GM18508 (cell line): ENCODE measurements around the gene RETREG2.

Source experiments
- ATAC-seq: cut with Tn5 transposase; IDR thresholded peaks from one replicate; pipeline ENCODE4 v1.9.1; 2021; ENCODE audit warnings: moderate number of reproducible peaks; ENCODE audit not compliant: insufficient read depth, unreplicated experiment

RETREG2 gene

DNA sequence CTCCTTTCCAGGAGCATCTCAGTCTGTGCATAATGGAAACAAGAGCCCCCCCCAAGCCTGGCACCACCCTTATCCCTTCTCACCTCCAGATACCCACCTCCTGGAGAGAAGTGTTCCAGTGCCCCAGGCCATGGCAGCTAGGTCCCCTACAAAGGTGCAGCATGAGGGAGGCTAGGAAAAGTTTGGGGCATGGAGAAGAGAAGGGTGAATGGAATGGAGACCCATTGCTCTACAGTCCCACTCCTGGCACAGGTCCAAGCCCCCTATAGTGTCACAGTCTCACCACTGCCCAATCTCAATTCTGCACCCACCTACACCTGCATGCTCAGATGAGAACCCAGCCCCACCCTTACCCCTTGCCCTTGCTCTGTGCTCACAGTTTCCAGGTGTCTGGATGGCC, 9.1 kb upstream of the RETREG2 start:
- no peak for ATAC-seq

DNA sequence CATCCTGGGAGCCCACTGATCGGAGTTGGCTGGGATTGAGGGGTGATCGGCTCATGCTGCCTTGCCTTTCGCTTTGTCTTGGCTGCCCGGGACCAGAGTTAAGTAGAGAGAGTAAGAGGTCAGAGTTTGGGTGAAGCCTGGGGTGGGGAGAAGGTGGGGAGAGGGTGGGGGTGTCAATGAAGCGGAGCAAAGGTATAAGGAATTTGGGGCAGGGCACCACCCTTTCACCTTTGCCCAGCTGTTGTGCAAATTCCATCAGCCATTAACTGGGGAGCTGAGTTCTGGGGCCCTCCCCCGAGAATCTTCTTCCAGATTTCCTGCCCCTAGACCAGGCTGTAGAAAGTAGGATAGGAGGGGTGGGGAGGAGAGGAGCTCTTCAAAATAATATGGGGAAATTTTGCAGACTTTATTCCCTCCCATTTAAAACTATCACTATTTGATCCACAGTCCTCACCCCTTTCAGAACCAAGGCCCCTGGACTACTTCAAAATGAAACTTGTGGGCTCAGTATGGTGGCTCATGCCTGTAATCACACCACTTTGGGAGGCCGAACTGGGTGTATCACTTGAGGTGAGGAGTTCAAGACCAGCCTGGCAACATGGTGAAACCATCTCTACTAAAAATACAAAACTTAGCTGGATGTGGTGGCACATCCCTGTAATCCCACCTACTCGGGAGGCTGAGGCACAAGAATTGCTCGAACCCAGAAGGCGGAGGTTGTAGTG, 8.0 kb upstream of the RETREG2 start, which contains the start of gene SLC23A3:
SLC23A3 (minus strand) TSS at position 100 of the 725 bp plus-strand sequence; CDS start at position 55, 45 bp downstream.
- ATAC-seq, result no peak

DNA sequence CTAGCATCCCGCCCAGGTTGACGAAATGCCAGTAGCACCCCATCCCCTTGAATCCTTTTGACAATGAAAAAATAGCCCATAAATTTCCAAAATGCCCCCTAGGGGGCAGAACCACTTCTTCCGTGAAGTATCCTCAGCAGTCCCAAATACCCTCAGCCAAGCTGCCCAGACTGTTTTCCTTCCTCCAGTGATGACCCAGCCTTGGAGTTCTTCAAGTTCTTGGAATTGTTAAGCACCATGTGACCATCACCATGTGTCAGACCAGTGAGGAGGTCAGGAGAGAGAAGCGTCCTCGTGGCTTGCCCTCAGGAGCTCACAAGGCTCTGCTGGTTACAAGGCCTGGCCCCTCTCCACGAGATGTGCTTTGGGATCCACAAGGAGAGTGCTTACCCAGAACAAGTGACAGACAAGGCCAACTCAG, 6.8 kb upstream of the RETREG2 start:
- no peak for ATAC-seq

DNA sequence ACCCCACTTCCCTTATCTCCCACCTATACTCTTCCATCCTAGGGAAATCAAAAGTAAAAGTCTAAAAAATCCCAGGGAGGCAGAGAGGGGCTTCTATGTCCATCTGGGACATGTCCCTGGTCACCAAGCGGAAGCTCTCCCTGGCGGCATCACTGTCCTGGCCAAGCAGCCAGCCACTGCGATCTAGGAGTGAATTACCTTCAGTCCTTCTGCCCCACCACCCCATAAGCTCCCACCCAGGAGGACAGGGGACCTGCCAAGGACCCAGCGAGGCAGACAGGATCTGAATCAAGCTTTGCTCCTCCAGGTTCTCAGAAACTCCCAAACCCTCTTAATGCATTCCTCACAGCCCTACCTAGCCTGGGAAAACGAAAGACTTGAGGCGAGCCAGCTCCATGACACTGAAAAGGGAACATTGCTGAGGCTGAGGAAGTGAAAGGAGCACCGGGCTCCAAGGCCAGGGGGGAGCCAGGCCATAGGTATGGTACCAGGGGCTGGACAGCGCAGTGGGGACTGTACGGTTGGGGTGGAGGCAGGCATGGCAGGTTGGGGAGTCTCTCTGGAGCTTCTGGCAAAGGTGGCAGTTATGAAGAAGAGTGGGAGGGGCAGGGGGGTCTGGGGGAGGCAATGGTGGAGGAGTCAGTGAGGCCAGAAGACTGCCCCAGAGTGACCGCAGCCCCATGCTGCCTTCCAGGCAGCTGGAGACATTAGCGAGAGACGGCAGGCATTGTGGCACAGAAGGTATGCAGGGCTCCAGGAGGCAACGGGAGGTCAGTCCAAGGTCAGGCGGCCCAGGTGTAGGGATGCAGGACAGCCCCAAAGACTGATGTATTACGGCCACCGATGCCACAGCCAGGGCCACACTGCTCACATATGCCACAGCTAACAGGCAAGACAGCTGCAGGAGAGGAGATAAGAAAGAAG, 5.6 kb upstream of the RETREG2 start:
- no peak for ATAC-seq

DNA sequence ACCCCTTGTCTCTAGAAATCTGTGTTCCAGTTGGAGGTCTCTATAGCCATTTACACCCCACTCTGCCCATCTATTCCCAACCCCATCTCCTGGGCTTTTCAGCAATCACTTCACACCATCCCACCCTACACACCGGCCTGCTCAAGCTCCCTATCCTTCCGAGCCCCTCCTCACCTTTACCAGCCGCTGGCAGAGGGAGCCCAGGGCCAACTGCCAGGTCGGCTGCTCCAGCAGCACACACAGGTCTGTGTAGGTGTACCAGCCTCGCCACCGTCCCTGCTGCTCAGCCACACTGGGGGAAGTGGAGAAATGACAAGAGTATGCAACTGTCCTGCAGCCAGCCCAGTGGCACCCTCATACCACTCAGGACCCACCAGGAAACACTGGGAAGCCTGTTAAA, 4.9 kb upstream of the RETREG2 start:
- no peak for ATAC-seq

DNA sequence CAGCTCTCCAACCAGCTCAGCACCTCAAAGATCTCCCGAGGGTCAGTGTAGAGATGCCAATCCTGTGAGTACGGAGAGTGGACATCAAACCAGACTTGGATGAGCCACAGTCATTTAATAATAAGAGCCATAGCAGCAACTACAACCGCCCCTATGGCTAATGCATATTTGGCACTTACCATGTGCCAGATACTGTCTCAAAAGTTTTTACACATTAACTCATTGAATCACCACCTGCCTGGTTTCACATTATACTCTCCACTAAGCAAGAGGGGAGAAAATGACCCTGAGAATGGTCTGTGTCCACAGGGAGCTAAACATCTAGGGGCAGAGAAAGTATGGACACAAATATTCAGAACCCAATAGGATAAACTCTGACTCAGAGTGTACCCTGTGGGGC, 3.9 kb upstream of the RETREG2 start:
- no peak for ATAC-seq

DNA sequence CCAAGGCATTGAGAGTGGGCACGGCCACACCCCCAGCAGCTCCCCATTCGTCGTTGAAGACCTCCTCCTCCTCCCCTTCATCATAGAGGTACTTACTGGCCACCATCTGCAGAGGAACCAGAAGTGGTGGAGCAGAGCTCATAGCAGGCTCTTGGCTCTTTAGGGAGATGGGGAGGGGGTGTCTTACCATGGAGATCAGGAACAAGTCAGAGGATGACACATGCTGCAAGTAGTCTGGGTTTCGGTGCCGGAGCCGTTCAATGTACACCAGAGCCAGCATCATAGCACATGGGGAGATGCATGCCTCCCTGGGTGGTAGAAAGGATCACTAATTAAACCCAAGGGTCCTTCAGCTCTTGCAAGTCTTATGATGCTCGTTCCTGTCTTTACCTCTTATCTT, 3.3 kb upstream of the RETREG2 start:
- no peak for ATAC-seq

DNA sequence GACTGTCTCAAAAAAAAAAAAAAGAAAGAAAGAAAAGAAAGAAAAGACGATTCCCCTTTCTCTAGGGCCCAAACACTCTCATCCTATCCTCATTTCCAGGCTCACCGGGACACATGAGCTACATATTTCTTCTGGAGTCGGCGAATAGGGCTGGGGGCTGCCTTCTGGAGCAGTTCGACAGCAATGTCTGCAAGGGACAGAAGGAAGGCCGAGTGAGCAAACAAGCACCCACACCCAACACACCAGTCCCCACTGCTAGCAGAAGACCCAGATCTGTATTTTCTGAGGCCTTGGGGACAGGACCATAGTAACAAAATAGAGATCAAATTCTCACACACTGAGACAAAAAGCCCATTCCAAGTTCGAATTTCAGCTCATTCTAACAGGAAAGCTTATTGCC, 2.6 kb upstream of the RETREG2 start:
- no peak for ATAC-seq

DNA sequence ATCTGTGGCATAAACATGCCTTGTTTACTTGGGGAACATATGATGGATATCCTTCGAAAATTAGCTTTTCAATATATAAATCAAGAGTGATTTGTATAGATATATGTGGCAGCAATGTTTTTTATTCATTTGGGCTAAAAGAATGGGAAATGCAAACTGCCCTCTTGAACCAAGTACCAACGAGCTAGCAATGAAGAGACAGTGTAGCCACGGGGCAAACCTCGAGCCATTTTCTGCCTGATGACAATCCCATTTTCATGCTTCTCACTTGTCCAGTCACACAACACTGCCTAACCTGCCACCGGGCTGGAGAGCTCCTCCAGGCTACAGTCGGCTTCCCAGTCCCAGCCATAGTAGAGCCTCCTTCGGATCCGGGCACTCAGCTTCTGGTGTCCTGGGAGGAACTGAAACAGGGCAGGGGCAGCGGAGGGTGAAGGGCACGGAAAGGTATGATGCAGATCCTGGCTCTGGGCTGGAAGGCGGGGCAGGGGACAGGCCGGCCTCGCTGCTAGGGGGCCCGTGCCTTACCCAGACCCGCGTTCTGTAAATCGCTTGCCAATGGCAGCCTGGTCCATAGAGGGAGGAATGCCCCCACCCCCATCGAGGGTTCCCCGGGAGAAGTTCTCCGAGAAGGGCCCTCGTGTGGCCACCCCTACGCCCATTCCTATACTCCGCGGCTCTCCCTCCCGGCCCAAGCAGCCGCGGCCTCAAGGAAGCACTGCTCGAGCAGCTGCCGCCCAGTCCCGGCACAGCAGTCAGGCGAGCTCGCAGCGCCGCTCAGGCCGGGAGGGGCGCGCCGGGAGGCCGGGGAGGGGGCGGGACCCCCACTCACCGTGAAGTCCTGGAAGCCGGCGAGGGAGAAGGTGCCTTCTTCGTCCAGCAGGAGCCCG, 1.9 kb upstream of the RETREG2 start:
- peak; percentile 21 for ATAC-seq

DNA sequence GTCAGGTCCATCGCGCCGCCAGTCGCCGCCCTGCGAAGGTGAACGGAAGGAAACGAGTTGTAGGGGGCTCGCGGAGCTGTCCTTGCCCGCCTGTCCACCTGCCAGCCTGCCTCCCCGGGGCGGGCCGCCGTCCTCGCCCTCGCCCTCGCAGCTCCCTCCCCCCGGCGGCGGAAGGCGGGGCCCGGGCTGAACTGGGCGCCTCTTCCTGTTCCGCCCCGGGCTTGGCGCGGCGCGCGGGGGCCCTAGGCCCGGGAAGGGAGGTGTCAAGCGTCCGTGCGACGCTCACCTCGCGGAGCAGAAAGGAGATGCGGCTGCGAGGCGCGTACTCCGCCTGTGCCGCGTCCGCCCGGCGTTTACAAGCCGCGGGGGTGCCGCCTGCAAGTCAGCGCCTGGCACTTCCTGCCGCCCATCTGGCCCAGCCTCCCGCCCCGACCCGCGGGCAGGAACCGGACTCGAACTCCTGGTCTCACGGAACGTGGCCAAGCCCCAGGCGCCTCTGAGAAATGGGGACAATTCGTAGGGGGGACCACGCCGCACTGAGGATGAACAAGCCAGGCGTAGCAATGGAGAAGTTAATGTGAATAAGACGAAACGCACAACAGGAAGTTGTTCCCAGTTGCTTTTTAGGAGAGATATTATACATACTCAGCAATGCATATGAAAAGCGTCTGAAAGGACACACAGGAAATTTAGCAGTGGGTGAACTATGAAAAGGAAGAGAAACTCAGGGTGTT, 1.1 kb upstream of the RETREG2 start, which contains the start of gene CNPPD1:
CNPPD1 (minus strand) TSS at position 108 of the 734 bp plus-strand sequence; CDS start at position 11, 97 bp downstream.
- peak; percentile 31 for ATAC-seq

DNA sequence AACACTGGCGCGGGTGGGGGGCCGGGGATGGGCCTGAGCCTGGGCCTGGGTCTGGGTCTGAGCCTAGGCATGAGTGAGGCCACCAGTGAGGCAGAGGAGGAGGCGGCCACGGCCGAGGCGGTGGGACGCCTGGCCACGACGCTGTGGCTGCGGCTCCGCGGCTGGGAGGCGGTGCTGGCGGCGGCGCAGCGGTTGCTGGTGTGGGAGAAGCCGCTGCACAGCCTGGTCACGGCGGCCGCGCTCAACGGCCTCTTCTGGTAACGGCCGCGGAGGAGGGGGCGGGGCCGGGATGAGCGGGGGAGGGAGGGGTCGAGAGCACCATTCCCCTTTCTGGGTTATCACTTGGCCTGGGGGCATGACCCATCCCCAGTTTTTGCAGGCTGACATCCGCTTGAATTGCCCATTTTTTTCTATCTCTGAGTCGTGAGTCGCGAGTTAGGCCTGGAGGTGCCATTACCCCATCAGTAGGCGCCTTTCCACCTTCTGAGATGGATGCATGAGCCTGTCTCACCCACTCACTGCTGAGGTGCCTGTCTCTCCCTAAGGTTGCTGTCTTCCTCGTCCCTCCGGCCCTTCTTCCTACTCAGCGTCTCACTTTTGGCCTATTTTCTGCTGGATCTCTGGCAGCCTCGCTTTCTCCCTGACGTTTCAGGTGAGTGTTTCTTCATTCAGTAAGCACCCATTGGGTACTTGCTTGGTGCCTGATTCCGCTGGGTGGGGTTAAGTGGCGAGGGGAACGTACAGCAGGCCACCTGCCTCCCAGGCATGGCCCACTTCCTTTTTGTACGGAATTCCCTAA, 501 bp downstream of the RETREG2 start:
- ATAC-seq, result no peak

DNA sequence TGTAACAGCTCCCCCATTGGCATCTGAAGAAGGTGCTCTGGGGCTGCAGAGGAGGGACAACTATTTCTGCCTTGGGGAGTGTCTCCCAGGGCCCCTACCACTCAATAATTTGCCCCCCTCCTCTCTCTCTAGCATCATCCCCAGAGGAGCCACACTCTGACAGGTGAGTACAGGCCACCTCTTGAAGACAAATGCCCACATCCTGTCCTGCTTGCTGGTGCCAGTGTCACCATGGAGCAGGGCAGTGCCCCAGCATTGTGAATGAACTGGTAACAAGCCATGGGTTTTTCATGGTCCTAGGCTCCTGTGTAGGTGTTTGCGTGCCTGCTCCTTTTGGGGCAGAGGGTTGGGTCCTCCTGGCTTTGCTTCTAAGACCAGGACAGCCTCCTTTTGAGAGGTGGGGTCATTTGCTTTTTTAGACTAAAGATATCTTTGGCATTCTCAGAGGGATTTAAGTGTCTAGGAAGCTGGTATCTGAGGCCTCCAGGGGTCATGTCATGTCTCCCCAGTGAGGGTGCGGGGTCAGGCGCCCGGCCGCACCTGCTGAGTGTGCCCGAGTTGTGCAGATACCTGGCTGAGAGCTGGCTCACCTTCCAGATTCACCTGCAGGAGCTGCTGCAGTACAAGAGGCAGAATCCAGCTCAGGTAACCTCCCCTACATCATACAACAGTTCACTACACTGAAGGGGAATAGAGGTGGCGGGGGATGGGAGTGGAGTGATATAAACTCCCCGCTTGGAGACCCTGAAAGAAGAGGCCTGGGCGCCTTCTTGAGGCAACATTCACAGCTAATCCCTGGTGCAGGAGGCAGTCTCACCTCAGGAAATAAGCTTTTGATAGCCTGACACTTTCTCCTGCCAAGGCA, 1.8 kb downstream of the RETREG2 start:
- no peak for ATAC-seq

DNA sequence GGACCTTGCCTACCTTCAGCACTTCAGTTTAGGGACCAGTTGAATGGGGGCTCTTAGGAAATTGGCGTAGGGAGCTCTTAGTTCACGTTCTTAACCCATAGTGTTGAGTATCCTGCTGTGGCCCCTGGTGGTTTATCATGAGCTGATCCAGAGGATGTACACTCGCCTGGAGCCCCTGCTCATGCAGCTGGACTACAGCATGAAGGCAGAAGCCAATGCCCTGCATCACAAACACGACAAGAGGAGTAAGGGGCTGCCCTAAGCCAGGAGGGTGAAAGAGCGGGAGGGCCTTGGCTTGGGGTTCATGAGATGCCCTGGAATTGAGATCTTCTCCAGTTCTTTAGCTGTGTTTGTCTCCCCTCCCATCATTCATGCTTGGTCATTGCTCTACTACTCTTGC, 2.9 kb downstream of the RETREG2 start:
- ATAC-seq, result no peak

DNA sequence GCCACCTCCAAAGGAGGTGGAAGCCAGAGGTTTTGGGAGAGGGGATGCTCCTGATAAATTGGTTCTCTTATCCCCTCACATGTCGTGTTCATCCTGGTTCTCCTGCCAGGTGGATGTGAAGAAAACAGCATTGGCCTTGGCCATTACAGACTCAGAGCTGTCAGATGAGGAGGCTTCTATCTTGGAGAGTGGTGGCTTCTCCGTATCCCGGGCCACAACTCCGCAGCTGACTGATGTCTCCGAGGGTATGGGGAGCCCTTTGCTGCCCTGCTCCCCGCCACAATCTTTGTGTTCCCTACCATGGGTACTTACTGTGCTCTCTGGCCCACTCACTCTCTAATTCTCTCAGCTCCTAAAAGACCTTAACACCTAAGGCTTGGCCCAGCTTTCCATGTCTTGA, 3.5 kb downstream of the RETREG2 start:
- no peak for ATAC-seq

DNA sequence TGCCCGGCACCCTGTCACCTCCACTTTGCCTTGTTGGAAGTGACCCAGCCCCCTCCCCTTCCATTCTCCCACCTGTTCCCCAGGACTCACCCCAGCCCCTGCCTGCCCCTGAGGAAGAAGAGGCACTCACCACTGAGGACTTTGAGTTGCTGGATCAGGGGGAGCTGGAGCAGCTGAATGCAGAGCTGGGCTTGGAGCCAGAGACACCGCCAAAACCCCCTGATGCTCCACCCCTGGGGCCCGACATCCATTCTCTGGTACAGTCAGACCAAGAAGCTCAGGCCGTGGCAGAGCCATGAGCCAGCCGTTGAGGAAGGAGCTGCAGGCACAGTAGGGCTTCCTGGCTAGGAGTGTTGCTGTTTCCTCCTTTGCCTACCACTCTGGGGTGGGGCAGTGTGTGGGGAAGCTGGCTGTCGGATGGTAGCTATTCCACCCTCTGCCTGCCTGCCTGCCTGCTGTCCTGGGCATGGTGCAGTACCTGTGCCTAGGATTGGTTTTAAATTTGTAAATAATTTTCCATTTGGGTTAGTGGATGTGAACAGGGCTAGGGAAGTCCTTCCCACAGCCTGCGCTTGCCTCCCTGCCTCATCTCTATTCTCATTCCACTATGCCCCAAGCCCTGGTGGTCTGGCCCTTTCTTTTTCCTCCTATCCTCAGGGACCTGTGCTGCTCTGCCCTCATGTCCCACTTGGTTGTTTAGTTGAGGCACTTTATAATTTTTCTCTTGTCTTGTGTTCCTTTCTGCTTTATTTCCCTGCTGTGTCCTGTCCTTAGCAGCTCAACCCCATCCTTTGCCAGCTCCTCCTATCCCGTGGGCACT, 4.5 kb downstream of the RETREG2 start:
- ATAC-seq, result no peak

DNA sequence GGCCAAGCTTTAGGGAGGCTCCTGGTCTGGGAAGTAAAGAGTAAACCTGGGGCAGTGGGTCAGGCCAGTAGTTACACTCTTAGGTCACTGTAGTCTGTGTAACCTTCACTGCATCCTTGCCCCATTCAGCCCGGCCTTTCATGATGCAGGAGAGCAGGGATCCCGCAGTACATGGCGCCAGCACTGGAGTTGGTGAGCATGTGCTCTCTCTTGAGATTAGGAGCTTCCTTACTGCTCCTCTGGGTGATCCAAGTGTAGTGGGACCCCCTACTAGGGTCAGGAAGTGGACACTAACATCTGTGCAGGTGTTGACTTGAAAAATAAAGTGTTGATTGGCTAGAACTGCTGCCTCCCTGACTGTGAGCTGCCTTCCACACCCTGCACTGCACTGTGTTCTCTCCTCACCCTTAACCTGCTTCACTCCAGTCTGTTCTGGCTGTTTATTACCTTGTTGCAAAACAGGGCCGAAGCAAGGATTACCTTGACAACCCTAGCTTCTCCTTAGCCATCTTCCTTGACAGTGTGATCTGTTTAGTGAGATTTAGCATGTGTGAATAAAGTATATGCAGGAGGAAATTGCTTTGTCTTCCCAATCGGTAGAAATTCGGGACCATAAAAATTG, 5.2 kb downstream of the RETREG2 start:
- ATAC-seq, result no peak

DNA sequence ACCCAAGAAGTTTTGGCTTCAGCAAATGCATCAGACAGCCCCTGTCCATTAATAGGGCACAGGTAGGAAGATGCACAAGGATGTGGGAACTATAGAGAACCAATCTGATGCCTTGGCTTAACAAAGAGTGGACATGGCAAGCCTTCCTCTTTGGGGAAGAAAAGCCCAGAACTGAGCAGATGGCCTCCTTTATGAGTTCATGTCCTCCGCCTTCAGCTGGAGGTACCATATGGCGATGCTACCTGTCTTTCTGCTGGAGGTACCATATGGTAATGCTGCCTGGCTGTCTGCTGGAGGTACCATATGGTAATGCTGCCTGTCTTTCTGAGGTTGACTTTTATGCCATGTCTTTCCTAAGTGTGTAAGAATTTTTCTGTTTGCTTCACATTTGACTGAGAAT, 6.0 kb downstream of the RETREG2 start:
- no peak for ATAC-seq
